Measurements from ENCODE around the gene PGF.

GRCh38 chr14:74936151-74936550, 19.2 kb downstream of the PGF start:
- TF ChIP-seq, protein P1, sequence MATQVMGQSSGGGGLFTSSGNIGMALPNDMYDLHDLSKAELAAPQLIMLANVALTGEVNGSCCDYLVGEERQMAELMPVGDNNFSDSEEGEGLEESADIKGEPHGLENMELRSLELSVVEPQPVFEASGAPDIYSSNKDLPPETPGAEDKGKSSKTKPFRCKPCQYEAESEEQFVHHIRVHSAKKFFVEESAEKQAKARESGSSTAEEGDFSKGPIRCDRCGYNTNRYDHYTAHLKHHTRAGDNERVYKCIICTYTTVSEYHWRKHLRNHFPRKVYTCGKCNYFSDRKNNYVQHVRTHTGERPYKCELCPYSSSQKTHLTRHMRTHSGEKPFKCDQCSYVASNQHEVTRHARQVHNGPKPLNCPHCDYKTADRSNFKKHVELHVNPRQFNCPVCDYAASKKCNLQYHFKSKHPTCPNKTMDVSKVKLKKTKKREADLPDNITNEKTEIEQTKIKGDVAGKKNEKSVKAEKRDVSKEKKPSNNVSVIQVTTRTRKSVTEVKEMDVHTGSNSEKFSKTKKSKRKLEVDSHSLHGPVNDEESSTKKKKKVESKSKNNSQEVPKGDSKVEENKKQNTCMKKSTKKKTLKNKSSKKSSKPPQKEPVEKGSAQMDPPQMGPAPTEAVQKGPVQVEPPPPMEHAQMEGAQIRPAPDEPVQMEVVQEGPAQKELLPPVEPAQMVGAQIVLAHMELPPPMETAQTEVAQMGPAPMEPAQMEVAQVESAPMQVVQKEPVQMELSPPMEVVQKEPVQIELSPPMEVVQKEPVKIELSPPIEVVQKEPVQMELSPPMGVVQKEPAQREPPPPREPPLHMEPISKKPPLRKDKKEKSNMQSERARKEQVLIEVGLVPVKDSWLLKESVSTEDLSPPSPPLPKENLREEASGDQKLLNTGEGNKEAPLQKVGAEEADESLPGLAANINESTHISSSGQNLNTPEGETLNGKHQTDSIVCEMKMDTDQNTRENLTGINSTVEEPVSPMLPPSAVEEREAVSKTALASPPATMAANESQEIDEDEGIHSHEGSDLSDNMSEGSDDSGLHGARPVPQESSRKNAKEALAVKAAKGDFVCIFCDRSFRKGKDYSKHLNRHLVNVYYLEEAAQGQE (tag by site-specific recombination; IDR thresholded peaks at IDR 0.05), result no peak
- no peak for TF ChIP-seq PBX3 (CRISPR knock-in tag; IDR thresholded peaks at IDR 0.05)
